GM18519 (cell line): ENCODE measurements around the gene GPR61.

ENCODE experiments used
- ATAC-seq: cut with Tn5 transposase; IDR thresholded peaks from one replicate; pipeline ENCODE4 v1.9.1; 2021; ENCODE audit warnings: mild to moderate bottlenecking, moderate library complexity; ENCODE audit not compliant: unreplicated experiment, low FRiP score

The GPR61 gene

GRCh38 chr1:109566982-109567381 lies 27.3 kb downstream of the GPR61 start:
- no peak for ATAC-seq

- ATAC-seq: no peak
Observed at GRCh38 chr1:109567877-109568672, 28.4 kb downstream of the GPR61 start.

- ATAC-seq: no peak
Observed at GRCh38 chr1:109569323-109569722, 29.7 kb downstream of the GPR61 start.

GRCh38 chr1:109570414-109570813 lies 30.7 kb downstream of the GPR61 start:
- no peak for ATAC-seq

GRCh38 chr1:109573785-109574184 lies 34.1 kb downstream of the GPR61 start:
- ATAC-seq: no peak

- ATAC-seq: no peak
Observed at GRCh38 chr1:109578947-109579443, 39.3 kb downstream of the GPR61 start.

- ATAC-seq: no peak
Observed at GRCh38 chr1:109579491-109579890, 39.8 kb downstream of the GPR61 start.

GRCh38 chr1:109582021-109582420 lies 42.3 kb downstream of the GPR61 start:
- no peak for ATAC-seq

GRCh38 chr1:109584766-109585165 lies 45.1 kb downstream of the GPR61 start:
- no peak for ATAC-seq

GRCh38 chr1:109586055-109586454 lies 46.4 kb downstream of the GPR61 start:
- no peak for ATAC-seq

- no peak for ATAC-seq
Observed at GRCh38 chr1:109589177-109589576, 49.5 kb downstream of the GPR61 start.

- no peak for ATAC-seq
Observed at GRCh38 chr1:109589679-109590078, 50.0 kb downstream of the GPR61 start.

- no peak for ATAC-seq
Observed at GRCh38 chr1:109592916-109593315, 53.2 kb downstream of the GPR61 start.

- no peak for ATAC-seq
Observed at GRCh38 chr1:109595531-109595930, 55.9 kb downstream of the GPR61 start.
